ENCODE measurements around the gene BCL2L14.

Gene BCL2L14

GRCh38 chr12:12070674-12071656 is at the start of gene BCL2L14:
Gene BCL2L14 (plus strand): TSS chr12:12070939. CDS start chr12:12079306, 8,367 bp downstream.
- peak; percentile 31 to 34 for DNase-seq

GRCh38 chr12:12022306-12022936 is 48.3 kb upstream of the BCL2L14 start:
- DNase-seq: no peak

- no peak for DNase-seq
These were observed 47.3 kb upstream of the BCL2L14 start for GRCh38 chr12:12023456-12023855.

- DNase-seq: peak in 1 of 2 experiments; percentile 65
These were observed 45.6 kb upstream of the BCL2L14 start for GRCh38 chr12:12024911-12025682.

- no peak for DNase-seq
These were observed 44.8 kb upstream of the BCL2L14 start for GRCh38 chr12:12025799-12026386.

GRCh38 chr12:12028668-12029402 is 41.9 kb upstream of the BCL2L14 start:
- no peak for DNase-seq

GRCh38 chr12:12029653-12030052 is 41.1 kb upstream of the BCL2L14 start:
- DNase-seq: no peak

- peak in 1 of 2 experiments; percentile 55 for DNase-seq
These were observed 38.4 kb upstream of the BCL2L14 start for GRCh38 chr12:12032260-12032791.

GRCh38 chr12:12032851-12033797 is 37.6 kb upstream of the BCL2L14 start:
- DNase-seq: peak; percentile 84

GRCh38 chr12:12033824-12034223 is 36.9 kb upstream of the BCL2L14 start:
- no peak for DNase-seq

- DNase-seq: no peak
These were observed 36.4 kb upstream of the BCL2L14 start for GRCh38 chr12:12034344-12034743.

GRCh38 chr12:12035229-12035628 is 35.5 kb upstream of the BCL2L14 start:
- no peak for DNase-seq

GRCh38 chr12:12036901-12037300 is 33.8 kb upstream of the BCL2L14 start:
- DNase-seq: no peak

- DNase-seq: no peak
These were observed 30.8 kb upstream of the BCL2L14 start for GRCh38 chr12:12039897-12040296.

GRCh38 chr12:12046401-12046800 is 24.3 kb upstream of the BCL2L14 start:
- no peak for DNase-seq

GRCh38 chr12:12047682-12048081 is 23.1 kb upstream of the BCL2L14 start:
- no peak for DNase-seq

GRCh38 chr12:12048266-12048665 is 22.5 kb upstream of the BCL2L14 start:
- DNase-seq: no peak

- DNase-seq: no peak
These were observed 22.0 kb upstream of the BCL2L14 start for GRCh38 chr12:12048714-12049113.

GRCh38 chr12:12051668-12052067 is 19.1 kb upstream of the BCL2L14 start:
- no peak for DNase-seq

GRCh38 chr12:12054993-12055392 is 15.7 kb upstream of the BCL2L14 start:
- DNase-seq: no peak

GRCh38 chr12:12056951-12057350 is 13.8 kb upstream of the BCL2L14 start:
- DNase-seq: no peak

All from activated T-cell treated with anti-CD3 and anti-CD28 coated beads, Interleukin-2, amount 50 U/mL, for 48 hours (primary cell).